Cardiac muscle cell (in vitro differentiated cells and primary cell): ENCODE data around the gene NAXE. TPM values are rescaled to one million over a fixed set of nuclear protein-coding genes. Genes with fewer than 3 reads are reported as not detected.

Source experiments
- DNase-seq, 2 donors: peaks; one replicate each; pipeline versions ENCODE4 v3.0.0 to v3.0.0-alpha.2; 2010 to 2017; ENCODE audit warnings: low read depth in 1 of 2, low spot score in 1 of 2
- H3K27ac ChIP-seq: fragments of 200-600 bp; sonication (generic); 2 replicates; pipeline ENCODE4 v1.5.1; 2016
- H3K27me3 ChIP-seq: fragments of 200-600 bp; sonication (generic); 2 replicates; pipeline ENCODE4 v1.6.0; 2016; ENCODE audit warnings: control low read depth
- H3K36me3 ChIP-seq: fragments of 200-600 bp; sonication (generic); 2 replicates; pipeline ENCODE4 v1.5.1; 2016; ENCODE audit warnings: control low read depth
- H3K4me1 ChIP-seq: fragments of 200-600 bp; sonication (generic); 2 replicates; pipeline ENCODE4 v1.8.1; 2017; ENCODE audit warnings: low read depth, mild to moderate bottlenecking, mixed run types
- H3K4me3 ChIP-seq: fragments of 200-600 bp; sonication (generic); 2 replicates; pipeline ENCODE4 v1.5.1; 2016; ENCODE audit warnings: mild to moderate bottlenecking
- H3K9me3 ChIP-seq: fragments of 200-600 bp; sonication (generic); 2 replicates; pipeline ENCODE4 v1.5.1; 2017; ENCODE audit warnings: low read depth, mild to moderate bottlenecking, control low read depth
- CTCF ChIP-seq: IDR thresholded peaks from 2 replicates; pipeline ENCODE4 v1.5.1; 2012; ENCODE audit warnings: low read depth, mild to moderate bottlenecking, low read length
- polyA plus RNA-seq: library from polyadenylated mRNA; unstranded; fragments of >200 nt; fragmentation: Nextera tagmentation; extraction: Ambion mirVana; gene quantifications from 2 replicates; pipeline ENCODE4 v1.2.1, GENCODE V29; 2016
- total RNA-seq: library from RNA; depleted of rRNA; stranded (reverse); fragments of >200 nt; gene quantifications from 2 replicates; pipeline ENCODE4 v1.2.3, GENCODE V29; 2016

The NAXE gene
- total and polyA plus RNA-seq, 2 experiments from 2014 or later = 130 to 166 TPM

DNA sequence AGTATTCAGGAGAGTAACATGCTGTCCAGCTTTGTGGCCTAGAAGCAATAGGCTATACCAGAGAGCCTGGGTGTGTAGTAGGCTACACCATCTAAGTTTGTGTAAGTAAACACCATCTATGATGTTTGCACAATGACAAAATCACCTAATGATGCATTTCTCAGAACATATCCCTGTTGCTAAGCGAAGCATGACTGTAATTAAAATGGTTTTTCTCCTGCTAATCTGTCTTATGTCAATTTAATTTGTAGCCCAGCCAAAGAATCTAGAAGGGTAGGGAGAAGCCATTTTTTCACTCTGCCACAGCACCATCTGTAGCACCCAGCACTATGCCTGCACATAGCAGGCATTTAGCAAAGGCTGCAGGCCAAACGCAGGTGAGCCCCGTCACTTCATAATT, 14.0 kb upstream of the NAXE start:
- H3K4me3 ChIP-seq = no peak overlapping the region
- no peaks in the 10 kb centered on the region for H3K36me3 ChIP-seq
- DNase-seq = no peak
- TF ChIP-seq CTCF = no peak
- no peaks in the 10 kb centered on the region for H3K27me3 ChIP-seq
- peaks cover 8% of the 10 kb centered on the region for H3K4me1 ChIP-seq
- H3K27ac ChIP-seq = peak overlapping the region; percentile 48
- no peaks in the 10 kb centered on the region for H3K9me3 ChIP-seq

DNA sequence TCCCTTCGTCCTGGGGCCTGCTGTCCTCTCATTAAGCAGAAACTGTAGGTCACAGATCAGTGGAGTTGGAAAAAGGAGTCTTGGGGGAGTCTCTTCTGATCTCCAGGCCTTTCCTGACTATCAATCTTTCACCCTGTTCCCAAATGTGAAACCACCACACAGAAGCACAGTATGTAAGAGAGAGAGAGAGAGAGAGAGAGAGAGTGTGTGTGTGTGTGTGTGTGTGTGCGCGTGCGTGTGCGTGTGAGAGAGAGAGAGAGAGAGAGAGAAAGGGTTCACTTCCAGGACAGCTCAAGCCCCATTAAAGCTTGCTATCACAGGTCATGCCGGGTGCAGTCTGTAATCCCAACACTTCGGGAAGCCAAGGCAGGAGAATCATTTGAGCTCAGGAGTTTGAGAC, 13.5 kb upstream of the NAXE start:
- Histone ChIP-seq H3K27ac (peak overlapping the region; percentile 48), H3K9me3 (no peaks in the 10 kb centered on the region), H3K27me3 (no peaks in the 10 kb centered on the region), H3K4me3 (no peak overlapping the region), H3K36me3 (no peaks in the 10 kb centered on the region), H3K4me1 (peaks cover 8% of the 10 kb centered on the region)
- TF ChIP-seq CTCF = no peak
- DNase-seq = no peak

DNA sequence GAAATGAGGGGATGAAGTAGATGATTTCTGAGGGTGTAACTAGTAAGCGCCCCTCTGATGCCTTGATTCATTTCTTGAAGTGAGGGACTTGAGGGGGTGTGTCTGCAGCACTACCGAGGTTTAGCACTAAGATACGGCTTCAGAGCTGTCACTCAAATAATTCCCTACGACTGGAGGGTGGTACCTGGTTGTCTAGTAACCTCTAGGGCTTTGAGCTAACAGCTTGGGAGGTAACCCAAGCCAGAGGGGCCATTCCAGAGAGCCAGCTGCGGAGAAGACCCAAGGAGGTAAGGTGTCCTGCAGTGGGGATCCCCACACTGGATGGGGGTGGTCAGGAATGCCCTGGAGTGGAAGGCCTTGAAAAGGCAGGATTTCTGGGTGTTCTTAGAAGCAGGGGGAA, 12.1 kb upstream of the NAXE start, which contains the start of gene TTC24:
TTC24 (plus strand) TSS at position 252 of the 400 bp plus-strand sequence. CDS start 1,642 bp downstream, outside the sequence.
- H3K4me3 ChIP-seq = no peak within 1 kb of the TSS
- no peaks in the 10 kb centered on the region for H3K27me3 ChIP-seq
- H3K36me3 ChIP-seq = no peaks in the 10 kb centered on the region
- H3K4me1 ChIP-seq = peaks cover 8% of the 10 kb centered on the region
- no peaks in the 10 kb centered on the region for H3K9me3 ChIP-seq
- H3K27ac ChIP-seq = no peak within 1 kb of the TSS
- no peak for DNase-seq
- no peak for TF ChIP-seq CTCF

DNA sequence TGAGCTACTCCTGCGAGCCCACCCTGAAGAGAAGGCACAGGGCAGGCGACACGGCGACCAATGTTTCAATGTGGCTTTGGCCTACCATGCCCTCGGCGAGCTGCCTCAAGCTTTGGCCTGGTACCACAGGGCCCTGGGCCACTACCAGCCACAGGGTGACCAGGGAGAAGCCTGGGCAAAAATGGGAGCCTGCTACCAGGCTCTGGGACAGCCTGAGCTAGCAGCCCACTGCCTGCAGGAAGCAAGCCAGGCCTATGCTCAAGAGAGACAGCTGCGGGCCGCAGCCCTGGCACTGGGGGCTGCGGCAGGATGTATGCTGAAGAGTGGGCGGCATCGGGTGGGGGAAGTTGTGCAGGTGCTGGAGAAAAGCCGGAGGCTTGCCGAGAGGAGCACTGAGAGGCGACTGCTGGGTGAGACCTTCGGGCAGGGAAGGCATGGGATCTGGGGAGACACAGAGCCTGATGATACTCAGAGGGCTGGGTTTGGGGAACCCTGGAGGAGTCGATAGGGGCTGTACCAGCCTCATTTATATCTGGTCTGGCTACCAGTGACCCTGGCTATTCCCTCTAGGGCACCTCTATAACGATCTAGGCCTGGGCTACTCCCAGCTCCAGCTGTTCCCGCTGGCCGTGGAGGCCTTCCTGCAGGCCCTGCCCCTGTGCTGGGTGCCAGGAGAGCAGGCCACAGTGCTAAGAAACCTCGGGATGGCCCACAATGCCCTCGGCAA, 9.8 kb upstream of the NAXE start:
- H3K4me1 ChIP-seq = peaks cover 8% of the 10 kb centered on the region
- H3K9me3 ChIP-seq = no peaks in the 10 kb centered on the region
- no peak for TF ChIP-seq CTCF
- DNase-seq = no peak
- H3K27ac ChIP-seq = no peak overlapping the region
- no peaks in the 10 kb centered on the region for H3K36me3 ChIP-seq
- no peak overlapping the region for H3K4me3 ChIP-seq
- no peaks in the 10 kb centered on the region for H3K27me3 ChIP-seq

DNA sequence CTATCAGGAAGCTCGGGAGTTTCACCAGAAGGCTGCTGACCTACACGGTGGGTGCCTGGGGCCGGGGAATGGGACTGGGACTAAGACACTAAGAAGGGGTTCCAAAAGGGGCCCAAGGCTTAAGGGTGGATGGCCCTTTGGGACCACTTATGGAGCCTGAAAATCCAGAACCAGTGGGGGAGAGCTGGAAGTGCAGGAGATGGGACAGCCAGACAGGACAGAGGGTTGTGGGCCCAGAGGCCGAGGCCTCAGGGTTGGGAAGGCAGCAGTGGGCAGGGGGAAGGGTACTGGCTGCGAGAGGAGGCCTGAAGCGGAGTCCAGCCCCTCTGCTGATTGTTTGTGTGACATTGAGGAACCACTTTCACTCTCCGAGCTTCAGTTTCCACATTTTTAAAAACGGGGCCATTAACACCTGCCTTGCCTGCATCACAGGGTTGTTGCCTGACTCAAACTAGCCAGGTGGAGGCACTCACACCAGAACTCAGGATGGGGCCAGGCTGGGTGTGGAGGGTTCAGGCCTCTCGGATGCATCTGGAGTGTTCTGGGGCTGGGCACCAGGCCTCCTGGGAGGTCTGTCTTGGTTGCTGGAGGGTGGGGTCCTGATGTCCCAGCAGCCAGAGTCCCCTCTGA, 9.1 kb upstream of the NAXE start:
- no peak for DNase-seq
- Histone ChIP-seq H3K36me3 (no peaks in the 10 kb centered on the region), H3K27me3 (no peaks in the 10 kb centered on the region), H3K27ac (no peak overlapping the region), H3K9me3 (no peaks in the 10 kb centered on the region), H3K4me3 (no peak overlapping the region), H3K4me1 (peaks cover 8% of the 10 kb centered on the region)
- no peak for TF ChIP-seq CTCF
